NCI-H1436 (cell line): ENCODE measurements around the gene SPEM3.
"Not testable (repeated sequence)": the region's sequence is repeated elsewhere in the genome, so short reads cannot be mapped to it uniquely, and the experiment has no call there.

Source experiments
- DNase-seq: peaks from one replicate; lab custom pipeline; 2025; lab: John Stamatoyannopoulos, UW

SPEM3 gene

GRCh38 chr17:7471729-7472128 lies 43.1 kb downstream of the SPEM3 start:
- DNase-seq: no peak

GRCh38 chr17:7474767-7475166 lies 46.1 kb downstream of the SPEM3 start:
- DNase-seq: not testable (repeated sequence)

- DNase-seq: no peak
These were observed 47.2 kb downstream of the SPEM3 start for GRCh38 chr17:7475764-7476422.

- DNase-seq: no peak
These were observed 47.8 kb downstream of the SPEM3 start for GRCh38 chr17:7476494-7476893.

- DNase-seq: no peak
These were observed 48.3 kb downstream of the SPEM3 start for GRCh38 chr17:7476951-7477350.

GRCh38 chr17:7477392-7478275 lies 49.0 kb downstream of the SPEM3 start:
- no peak for DNase-seq

- peak; percentile 27 for DNase-seq
These were observed 49.9 kb downstream of the SPEM3 start for GRCh38 chr17:7478276-7479212.

- no peak for DNase-seq
These were observed 50.8 kb downstream of the SPEM3 start, which contains the start of gene ZBTB4 for GRCh38 chr17:7479213-7480088. Gene ZBTB4, minus strand, starts transcription at chr17:7479631. Its CDS starts 12,830 bp downstream, at chr17:7466801.

- DNase-seq: no peak
These were observed 51.4 kb downstream of the SPEM3 start for GRCh38 chr17:7480089-7480384.

- not testable (repeated sequence) for DNase-seq
These were observed 52.6 kb downstream of the SPEM3 start, which contains the start of gene SLC35G6 for GRCh38 chr17:7481275-7481674. Gene SLC35G6, plus strand, starts transcription at chr17:7481446. Its CDS starts 71 bp downstream, at chr17:7481517.

- not testable (repeated sequence) for DNase-seq
These were observed 53.4 kb downstream of the SPEM3 start for GRCh38 chr17:7481842-7482741.
